Keratinocyte (primary cell): Measurements from ENCODE around the gene ZNF418. TPM values are rescaled to one million over a fixed set of nuclear protein-coding genes. Genes with fewer than 3 reads are reported as not detected.

Experiments
- DNase-seq: peaks from one replicate; pipeline ENCODE4 v3.0.0-alpha.2; 2011; ENCODE audit warnings: low read depth, missing footprints, low spot score
- FAIRE-seq: peaks from 2 replicates; lab custom pipeline; 2011; peaks lifted over from hg19 to GRCh38; lab: Jason Lieb, UNC
- H2AFZ ChIP-seq: 2 replicates; pipeline ENCODE4 v1.6.0; 2012; ENCODE audit warnings: low read length, control low read depth, inconsistent platforms; ENCODE audit not compliant: control insufficient read depth
- H3K27ac ChIP-seq: 2 replicates; pipeline ENCODE4 v1.5.1; 2011; ENCODE audit warnings: low read length; ENCODE audit not compliant: control insufficient read depth, insufficient read depth
- H3K27me3 ChIP-seq: 3 replicates; pipeline ENCODE4 v1.6.0; 2011; ENCODE audit warnings: low read length; ENCODE audit not compliant: control insufficient read depth, insufficient read depth; ENCODE audit errors: extremely low read depth
- H3K36me3 ChIP-seq, 2 experiments: 2 replicates in 1 of 2; 3 replicates in 1 of 2; pipeline ENCODE4 v1.5.1; 2011; ENCODE audit warnings: low read length in 2 of 2, mild to moderate bottlenecking in 1 of 2; ENCODE audit not compliant: control insufficient read depth in 2 of 2, insufficient read depth in 2 of 2; ENCODE audit errors: extremely low read depth in 1 of 2
- H3K4me1 ChIP-seq: 3 replicates; pipeline ENCODE4 v1.5.1; 2011; ENCODE audit warnings: low read length; ENCODE audit not compliant: control insufficient read depth, insufficient read depth; ENCODE audit errors: extremely low read depth
- H3K4me2 ChIP-seq: 3 replicates; pipeline ENCODE4 v1.6.0; 2011; ENCODE audit warnings: low read depth, low read length; ENCODE audit not compliant: control insufficient read depth, insufficient read depth; ENCODE audit errors: extremely low read depth
- H3K4me3 ChIP-seq, 3 experiments: fragments of 200-600 bp in 1 of 3; sonication (generic) in 1 of 3; 2 replicates in 2 of 3; 3 replicates in 1 of 3; pipeline ENCODE4 v1.5.1; 2011 to 2016; ENCODE audit warnings: low read length in 3 of 3, mild to moderate bottlenecking in 3 of 3, control low read depth in 2 of 3, inconsistent platforms in 1 of 3, low read depth in 1 of 3, mixed read lengths in 1 of 3, mixed run types in 1 of 3, moderate library complexity in 1 of 3; ENCODE audit not compliant: control insufficient read depth in 2 of 3, insufficient read depth in 2 of 3; ENCODE audit errors: extremely low read depth in 1 of 3
- H3K79me2 ChIP-seq: 2 replicates; pipeline ENCODE4 v1.6.0; 2012; ENCODE audit warnings: low read length; ENCODE audit not compliant: control insufficient read depth, insufficient read depth
- H3K9ac ChIP-seq: 3 replicates; pipeline ENCODE4 v1.6.0; 2011; ENCODE audit warnings: low read length; ENCODE audit not compliant: control insufficient read depth, insufficient read depth; ENCODE audit errors: extremely low read depth
- H3K9me1 ChIP-seq: 3 replicates; pipeline ENCODE4 v1.6.0; 2011; ENCODE audit warnings: low read length; ENCODE audit not compliant: control insufficient read depth, insufficient read depth; ENCODE audit errors: extremely low read depth
- H3K9me3 ChIP-seq: 2 replicates; pipeline ENCODE4 v1.5.1; 2012; ENCODE audit warnings: low read depth, low read length; ENCODE audit not compliant: control insufficient read depth
- H4K20me1 ChIP-seq: 3 replicates; pipeline ENCODE4 v1.6.0; 2011; ENCODE audit warnings: low read length; ENCODE audit not compliant: control insufficient read depth, insufficient read depth; ENCODE audit errors: extremely low read depth
- EZH2 ChIP-seq: IDR thresholded peaks from one replicate; pipeline ENCODE4 v1.6.1; 2012; ENCODE audit warnings: inconsistent platforms, mild to moderate bottlenecking, low read length, moderate library complexity
- dilution Hi-C: fragments of 300-500 bp; cut with MboI; formaldehyde crosslinking; loops from one replicate; pipeline ENCODE4 v1.7.0; 2020; ENCODE audit warnings: low sequenced_read_pairs; ENCODE audit not compliant: extremely low pct_ligation_motif_present
- polyA plus RNA-seq, 5 experiments: library from polyadenylated mRNA; depleted of rRNA in 3 of 5; stranded (reverse) in 3 of 5; stranded (forward) in 1 of 5; unstranded in 1 of 5; fragments of >200 nt; gene quantifications; 1 replicate in 1 of 5; 2 replicates in 3 of 5; 3 replicates in 1 of 5; pipeline versions ENCODE4 v1.2.1 to v1.2.3, GENCODE V29; 2011 to 2012; ENCODE audit warnings: missing spikeins in 2 of 5, low read depth in 1 of 5, low replicate concordance in 1 of 5
- TF ChIP-seq, protein P1 (sequence below), 3 experiments: IDR thresholded peaks in 1 of 3; conservative IDR thresholded peaks in 1 of 3; optimal IDR thresholded peaks in 1 of 3; 2 replicates in 2 of 3; 3 replicates in 1 of 3; pipeline versions ENCODE3 to v1.5.1; 2011; ENCODE audit warnings: low read length in 3 of 3, mild to moderate bottlenecking in 3 of 3, moderate library complexity in 2 of 3, control low read depth in 1 of 3, inconsistent platforms in 1 of 3; ENCODE audit not compliant: insufficient read depth in 2 of 3; ENCODE audit errors: extremely low read depth in 1 of 3

ZNF418 gene
- polyA plus RNA-seq, 1 donor (not counting 4 experiments of a cell fraction or from before 2014, with no cell fraction given) = 2.9 TPM

DNA sequence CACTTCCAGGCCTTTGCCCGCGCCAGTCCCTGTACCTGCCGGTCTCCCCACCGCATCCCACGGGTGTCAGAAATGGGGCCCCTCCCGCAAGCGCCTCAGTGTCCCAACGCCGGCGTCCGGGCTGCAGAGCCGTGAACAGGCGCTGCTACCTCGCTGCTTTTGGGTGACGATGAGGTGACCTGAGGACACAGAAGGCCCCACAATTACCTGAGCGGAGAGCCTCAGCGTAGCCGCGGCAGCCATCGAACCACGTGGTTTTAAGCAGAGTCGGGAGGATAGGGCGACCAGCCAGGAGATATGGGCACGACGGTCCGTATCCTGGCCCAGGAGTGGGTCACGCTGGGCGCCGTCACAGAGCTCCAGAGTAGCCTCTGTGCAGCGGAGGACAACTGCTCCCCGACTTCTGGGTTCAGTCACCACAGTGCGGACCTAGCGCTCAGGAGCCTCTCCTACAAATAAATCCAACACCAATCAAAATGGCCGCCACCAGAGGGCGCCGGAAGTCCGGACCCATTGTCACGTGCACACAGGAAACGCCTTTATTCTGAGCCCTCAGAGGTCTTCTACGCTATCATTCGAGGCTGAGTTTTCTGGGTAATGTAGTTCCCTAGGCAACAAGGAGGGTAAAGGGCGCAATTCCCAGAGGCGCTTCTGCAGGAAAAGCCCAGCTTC lies 46.5 kb downstream of the ZNF418 start, which contains the start of gene ZNF814:
ZNF814 (minus strand) TSS at position 478 of the 672 bp plus-strand sequence; CDS start at position 243, 235 bp downstream.
- peak within 1 kb of the TSS; percentile 93 for H3K9ac ChIP-seq
- H3K36me3 ChIP-seq = peaks cover 0 to 5% of the 10 kb centered on the region in 2 experiments
- peaks cover 49% of the 10 kb centered on the region for H3K79me2 ChIP-seq
- H3K9me1 ChIP-seq = no peaks in the 10 kb centered on the region
- TF ChIP-seq, protein P1, sequence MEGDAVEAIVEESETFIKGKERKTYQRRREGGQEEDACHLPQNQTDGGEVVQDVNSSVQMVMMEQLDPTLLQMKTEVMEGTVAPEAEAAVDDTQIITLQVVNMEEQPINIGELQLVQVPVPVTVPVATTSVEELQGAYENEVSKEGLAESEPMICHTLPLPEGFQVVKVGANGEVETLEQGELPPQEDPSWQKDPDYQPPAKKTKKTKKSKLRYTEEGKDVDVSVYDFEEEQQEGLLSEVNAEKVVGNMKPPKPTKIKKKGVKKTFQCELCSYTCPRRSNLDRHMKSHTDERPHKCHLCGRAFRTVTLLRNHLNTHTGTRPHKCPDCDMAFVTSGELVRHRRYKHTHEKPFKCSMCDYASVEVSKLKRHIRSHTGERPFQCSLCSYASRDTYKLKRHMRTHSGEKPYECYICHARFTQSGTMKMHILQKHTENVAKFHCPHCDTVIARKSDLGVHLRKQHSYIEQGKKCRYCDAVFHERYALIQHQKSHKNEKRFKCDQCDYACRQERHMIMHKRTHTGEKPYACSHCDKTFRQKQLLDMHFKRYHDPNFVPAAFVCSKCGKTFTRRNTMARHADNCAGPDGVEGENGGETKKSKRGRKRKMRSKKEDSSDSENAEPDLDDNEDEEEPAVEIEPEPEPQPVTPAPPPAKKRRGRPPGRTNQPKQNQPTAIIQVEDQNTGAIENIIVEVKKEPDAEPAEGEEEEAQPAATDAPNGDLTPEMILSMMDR (optimal IDR thresholded peaks at IDR 0.05 in 1 of 3, IDR thresholded peaks at IDR 0.05 in 1 of 3, conservative IDR thresholded peaks at IDR 0.05 in 1 of 3; ENCODE audit: extremely low read depth in 1 of 3, insufficient read depth in 2 of 3, low read length in 3 of 3) = peak; percentile 22 to 35 (median 33)
- no peak for TF ChIP-seq EZH2
- H3K4me1 ChIP-seq = peaks cover 8% of the 10 kb centered on the region
- dilution Hi-C loops = no loop called here
- H3K27me3 ChIP-seq = no peaks in the 10 kb centered on the region
- FAIRE-seq = peak; percentile 86
- peak within 1 kb of the TSS; percentile 81 for H3K27ac ChIP-seq
- peak; percentile 40 for DNase-seq
- no peaks in the 10 kb centered on the region for H3K9me3 ChIP-seq
- H2AFZ ChIP-seq = peak within 1 kb of the TSS; percentile 97
- peak within 1 kb of the TSS; percentile 81 to 89 (median 82) for H3K4me3 ChIP-seq
- peak within 1 kb of the TSS; percentile 78 for H3K4me2 ChIP-seq
- no peaks in the 10 kb centered on the region for H4K20me1 ChIP-seq

DNA sequence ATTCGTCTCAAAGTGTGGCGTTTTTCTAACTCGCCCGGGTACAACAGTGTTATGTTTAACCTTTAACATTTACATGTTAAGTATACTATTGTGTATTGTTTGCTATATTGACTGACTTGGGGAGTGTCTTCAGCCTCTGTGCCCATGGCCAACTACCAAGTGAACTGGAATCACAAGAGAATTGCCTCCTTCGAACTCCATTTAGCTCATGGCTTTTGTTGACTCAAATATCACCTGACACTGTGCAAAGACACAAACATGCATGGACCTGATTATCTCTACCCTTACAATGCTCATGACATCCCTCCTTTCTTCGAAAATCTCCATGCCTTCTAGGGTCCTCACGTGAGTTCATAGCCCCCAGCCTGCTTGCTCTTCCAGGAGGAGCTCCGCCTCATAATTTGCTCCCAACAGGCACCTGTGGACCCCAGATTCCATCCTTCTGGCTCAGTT lies 47.1 kb downstream of the ZNF418 start:
- peak overlapping the region; percentile 97 for H2AFZ ChIP-seq
- no peaks in the 10 kb centered on the region for H4K20me1 ChIP-seq
- peaks cover 54% of the 10 kb centered on the region for H3K79me2 ChIP-seq
- no peaks in the 10 kb centered on the region for H3K27me3 ChIP-seq
- peak overlapping the region; percentile 78 for H3K4me2 ChIP-seq
- dilution Hi-C loops = no loop called here
- peaks cover 0 to 5% of the 10 kb centered on the region in 2 experiments for H3K36me3 ChIP-seq
- TF ChIP-seq, protein P1 (optimal IDR thresholded peaks at IDR 0.05 in 1 of 3, IDR thresholded peaks at IDR 0.05 in 1 of 3, conservative IDR thresholded peaks at IDR 0.05 in 1 of 3; ENCODE audit: extremely low read depth in 1 of 3, insufficient read depth in 2 of 3, low read length in 3 of 3) = no peak
- no peak for TF ChIP-seq EZH2
- peaks cover 8% of the 10 kb centered on the region for H3K4me1 ChIP-seq
- H3K4me3 ChIP-seq = peak overlapping the region; percentile 81 to 89 (median 82)
- no peaks in the 10 kb centered on the region for H3K9me1 ChIP-seq
- peak overlapping the region; percentile 93 for H3K9ac ChIP-seq
- DNase-seq (no peak), FAIRE-seq (peak; percentile 74)
- H3K9me3 ChIP-seq = no peaks in the 10 kb centered on the region
- H3K27ac ChIP-seq = peak overlapping the region; percentile 81
